ENCODE results near the gene WNK1.

DNA sequence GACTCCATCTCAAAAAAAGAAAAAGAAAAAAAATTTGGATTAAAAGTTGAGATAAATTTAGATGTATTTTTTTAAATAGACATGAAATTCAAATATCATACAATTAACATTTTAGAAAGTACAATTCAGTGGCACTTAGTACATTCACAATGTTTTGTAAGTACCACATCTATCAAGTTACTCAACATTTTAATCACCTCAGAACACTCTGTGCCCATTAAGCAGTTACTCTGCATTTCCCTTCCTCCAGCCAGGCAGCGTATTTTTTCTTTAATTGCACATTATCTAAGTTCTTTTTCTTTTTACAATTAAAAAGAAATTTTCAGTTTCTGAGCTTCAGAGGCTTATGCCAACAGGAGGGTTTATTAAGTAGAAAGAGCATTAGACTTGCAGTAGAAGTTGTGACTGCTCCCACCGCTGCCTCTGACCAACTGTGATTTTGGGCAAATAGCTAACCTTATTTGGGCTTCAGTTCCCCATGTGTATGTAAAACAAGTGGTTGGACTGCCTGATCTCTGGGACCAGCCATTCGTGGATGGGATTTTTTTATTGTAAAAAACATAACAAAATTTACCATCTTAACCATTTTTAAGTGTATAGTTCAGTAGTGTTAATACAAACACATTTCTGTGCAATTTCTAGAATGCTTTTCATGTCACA lies 65.7 kb downstream of the WNK1 start:
- TF ChIP-seq, protein P1, sequence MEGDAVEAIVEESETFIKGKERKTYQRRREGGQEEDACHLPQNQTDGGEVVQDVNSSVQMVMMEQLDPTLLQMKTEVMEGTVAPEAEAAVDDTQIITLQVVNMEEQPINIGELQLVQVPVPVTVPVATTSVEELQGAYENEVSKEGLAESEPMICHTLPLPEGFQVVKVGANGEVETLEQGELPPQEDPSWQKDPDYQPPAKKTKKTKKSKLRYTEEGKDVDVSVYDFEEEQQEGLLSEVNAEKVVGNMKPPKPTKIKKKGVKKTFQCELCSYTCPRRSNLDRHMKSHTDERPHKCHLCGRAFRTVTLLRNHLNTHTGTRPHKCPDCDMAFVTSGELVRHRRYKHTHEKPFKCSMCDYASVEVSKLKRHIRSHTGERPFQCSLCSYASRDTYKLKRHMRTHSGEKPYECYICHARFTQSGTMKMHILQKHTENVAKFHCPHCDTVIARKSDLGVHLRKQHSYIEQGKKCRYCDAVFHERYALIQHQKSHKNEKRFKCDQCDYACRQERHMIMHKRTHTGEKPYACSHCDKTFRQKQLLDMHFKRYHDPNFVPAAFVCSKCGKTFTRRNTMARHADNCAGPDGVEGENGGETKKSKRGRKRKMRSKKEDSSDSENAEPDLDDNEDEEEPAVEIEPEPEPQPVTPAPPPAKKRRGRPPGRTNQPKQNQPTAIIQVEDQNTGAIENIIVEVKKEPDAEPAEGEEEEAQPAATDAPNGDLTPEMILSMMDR (IDR thresholded peaks at IDR 0.05 in 4 of 5, conservative IDR thresholded peaks at IDR 0.05 in 1 of 5) = no peak
- no peak for TF ChIP-seq POLR2A (IDR thresholded peaks at IDR 0.05)

Data from gastrocnemius medialis (tissue), 4 donors.